Neural crest cell (in vitro differentiated cells): Measurements from ENCODE around the gene MRE11. TPM values are rescaled to one million over a fixed set of nuclear protein-coding genes. Genes with fewer than 3 reads are reported as not detected.
A peak's percentile ranks its signal among the peaks of the same experiment; 100 is the strongest.

Experiments
- DNase-seq: peaks from one replicate; pipeline ENCODE4 v3.0.0; 2021; ENCODE audit warnings: low read depth, mixed read lengths, low spot score
- H3K27ac Mint-ChIP-seq: one replicate; pipeline ENCODE4 v1.8.0; 2021; ENCODE audit warnings: mild to moderate bottlenecking, mixed read lengths; ENCODE audit not compliant: unreplicated experiment
- H3K27me3 Mint-ChIP-seq: 2 replicates; pipeline ENCODE4 v1.8.0; 2021; ENCODE audit warnings: low read depth, mild to moderate bottlenecking, mixed read lengths
- H3K36me3 Mint-ChIP-seq: 2 replicates; pipeline ENCODE4 v1.8.0; 2021; ENCODE audit warnings: low read depth, mild to moderate bottlenecking, mixed read lengths
- H3K4me1 Mint-ChIP-seq: 2 replicates; pipeline ENCODE4 v1.8.0; 2021; ENCODE audit warnings: mixed read lengths
- H3K4me3 Mint-ChIP-seq: one replicate; pipeline ENCODE4 v1.8.0; 2021; ENCODE audit warnings: mild to moderate bottlenecking, mixed read lengths
- H3K9me3 Mint-ChIP-seq: 2 replicates; pipeline ENCODE4 v1.8.0; 2021; ENCODE audit warnings: mixed read lengths
- CTCF ChIP-seq: fragments of 200-600 bp; sonication (generic); conservative IDR thresholded peaks from 2 replicates; pipeline ENCODE4 v1.5.0; 2021; ENCODE audit warnings: antibody characterized with exemption, mild to moderate bottlenecking
- long read RNA-seq: library from polyadenylated mRNA; unstranded; transcript quantifications from one replicate; pipeline ENCODE4 v2.0.0, GENCODE V29; 2020
- total RNA-seq: library from RNA; stranded (reverse); gene quantifications from 2 replicates; pipeline ENCODE4 v1.2.1, GENCODE V29; 2021

MRE11 gene
- 39.4 and 40.7 TPM in 2 replicates for total RNA-seq
- long read RNA-seq, full-length matches to known transcripts = 33 of 170 reads
- long read RNA-seq, partial matches to known transcripts = 80 of 170 reads
- long read RNA-seq, other reads (novel, unspliced or antisense) = 57 of 170 reads

- peaks cover 21% of the 10 kb centered on the region for H3K4me1 Mint-ChIP-seq
- no peak for TF ChIP-seq CTCF
- H3K27ac Mint-ChIP-seq = peak within 1 kb of the TSS; percentile 100
- no peaks in the 10 kb centered on the region for H3K9me3 Mint-ChIP-seq
- peak within 1 kb of the TSS; percentile 98 for H3K4me3 Mint-ChIP-seq
- no peaks in the 10 kb centered on the region for H3K27me3 Mint-ChIP-seq
- H3K36me3 Mint-ChIP-seq = peaks cover 12% of the 10 kb centered on the region
- peak; percentile 93 for DNase-seq
Measured at GRCh38 chr11:94493281-94494125, at the start of gene MRE11, which contains the start of gene ANKRD49. Gene MRE11 (minus strand): TSS chr11:94493844. CDS start chr11:94492801, 1,043 bp downstream. Gene ANKRD49 (plus strand): TSS chr11:94493984. CDS start chr11:94496694, 2,710 bp downstream.

DNA sequence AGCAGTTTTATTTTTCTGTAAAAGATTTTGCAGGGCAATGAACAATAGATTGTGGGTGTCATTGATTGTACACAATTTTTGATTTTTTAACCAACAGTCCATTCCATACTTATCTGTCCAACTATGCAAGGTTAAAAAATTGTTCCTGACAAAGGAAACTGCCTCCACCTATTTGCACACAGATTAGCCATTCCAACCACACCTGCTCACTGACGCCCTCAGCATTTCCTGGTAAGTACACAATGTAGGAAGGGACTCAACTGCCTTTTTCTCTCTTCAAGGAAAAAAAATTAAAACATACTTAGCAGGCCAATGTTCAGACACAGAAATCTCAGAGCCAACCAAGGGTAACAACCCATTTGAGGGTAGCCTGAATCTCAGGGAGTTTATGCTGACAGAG lies 45.8 kb upstream of the MRE11 start:
- TF ChIP-seq CTCF = no peak
- Mint-ChIP-seq H3K27ac (no peak overlapping the region), H3K4me3 (no peak overlapping the region), H3K4me1 (peaks cover 10% of the 10 kb centered on the region), H3K9me3 (no peaks in the 10 kb centered on the region), H3K27me3 (peaks cover 10% of the 10 kb centered on the region), H3K36me3 (no peaks in the 10 kb centered on the region)
- DNase-seq = no peak

GRCh38 chr11:94537031-94537600 lies 43.5 kb upstream of the MRE11 start:
- no peaks in the 10 kb centered on the region for H3K9me3 Mint-ChIP-seq

GRCh38 chr11:94536386-94536785 lies 42.7 kb upstream of the MRE11 start:
- DNase-seq = no peak
- Mint-ChIP-seq H3K27me3 (peaks cover 5% of the 10 kb centered on the region), H3K36me3 (no peaks in the 10 kb centered on the region), H3K4me1 (no peaks in the 10 kb centered on the region), H3K4me3 (no peak overlapping the region), H3K9me3 (no peaks in the 10 kb centered on the region), H3K27ac (no peak overlapping the region)
- TF ChIP-seq CTCF = no peak

More at GRCh38 chr11:94537031-94537600, 43.5 kb upstream of the MRE11 start:
- Mint-ChIP-seq H3K4me3 (no peak overlapping the region), H3K27me3 (peaks cover 12% of the 10 kb centered on the region), H3K27ac (no peak overlapping the region), H3K4me1 (no peaks in the 10 kb centered on the region), H3K36me3 (no peaks in the 10 kb centered on the region)
- DNase-seq = no peak
- no peak for TF ChIP-seq CTCF

DNA sequence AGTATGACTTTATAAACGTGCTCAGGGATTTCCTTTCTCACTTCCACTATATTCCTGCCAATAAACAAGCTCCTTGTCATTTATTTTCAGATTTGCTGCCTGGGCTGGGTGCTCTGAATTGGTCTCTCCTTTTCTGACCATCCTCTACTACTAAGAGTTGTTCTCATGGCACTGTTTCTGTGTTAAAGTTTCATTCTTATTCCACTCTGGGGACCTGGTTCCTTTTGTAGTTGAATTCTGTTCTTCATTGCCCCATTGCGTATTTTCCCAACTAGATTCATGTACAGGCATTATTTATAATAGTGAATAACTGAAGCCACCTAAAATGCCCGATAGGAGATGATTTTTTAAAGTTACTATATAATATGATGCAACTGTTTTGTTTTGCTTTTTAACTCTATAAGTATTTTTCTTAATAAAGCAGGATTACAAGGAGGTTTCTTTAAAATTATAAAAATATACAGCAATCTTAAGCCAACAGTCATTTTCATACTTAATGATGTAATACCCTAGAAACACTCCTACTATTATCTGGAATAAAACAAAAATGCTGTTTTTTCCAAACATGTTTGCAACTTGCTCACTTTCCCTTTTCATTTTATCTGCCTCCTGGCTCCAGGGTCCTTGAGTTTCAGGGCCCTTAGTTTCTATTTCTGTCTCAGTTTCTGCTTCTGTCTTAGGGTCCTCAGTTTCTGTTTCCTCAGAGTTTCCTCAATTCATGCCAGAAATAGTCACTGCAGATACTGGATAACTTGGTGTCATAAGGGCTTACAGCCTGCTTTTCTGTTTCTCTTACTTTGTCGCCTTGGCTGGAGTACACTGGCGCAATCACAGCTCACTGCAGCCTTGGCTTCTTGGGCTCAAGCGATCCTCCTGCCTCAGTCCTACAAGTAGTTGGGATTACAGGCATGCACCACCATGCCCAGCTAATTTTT lies 40.3 kb upstream of the MRE11 start:
- Mint-ChIP-seq H3K36me3 (no peaks in the 10 kb centered on the region), H3K27ac (no peak overlapping the region), H3K9me3 (peaks cover 2% of the 10 kb centered on the region), H3K4me1 (no peaks in the 10 kb centered on the region), H3K4me3 (no peak overlapping the region), H3K27me3 (peaks cover 4% of the 10 kb centered on the region)
- DNase-seq = no peak
- no peak for TF ChIP-seq CTCF
